Vagina (tissue), 2 donors: ENCODE measurements around the gene ABCA8. TPM values are rescaled to one million over a fixed set of nuclear protein-coding genes. Genes with fewer than 3 reads are reported as not detected.
A peak's percentile ranks its signal among the peaks of the same experiment; 100 is the strongest.

Source experiments
- DNase-seq, 2 donors: peaks; one replicate each; pipeline ENCODE4 v3.0.0-alpha.2; 2017; ENCODE audit errors: extremely low spot score in 2 of 2
- H3K27ac ChIP-seq: fragments of 200-600 bp; sonication (generic); one replicate; pipeline ENCODE4 v1.5.1; 2019
- H3K27me3 ChIP-seq: fragments of 200-600 bp; sonication (generic); one replicate; pipeline ENCODE4 v1.5.1; 2019
- H3K36me3 ChIP-seq, 2 donors: fragments of 200-600 bp; sonication (generic); one replicate each; pipeline ENCODE4 v1.5.1; 2017 to 2019
- H3K4me1 ChIP-seq: fragments of 200-600 bp; sonication (generic); one replicate; pipeline ENCODE4 v1.5.1; 2019
- H3K4me3 ChIP-seq, 2 donors: fragments of 200-600 bp; sonication (generic); 1 replicate in 1 of 2; 2 replicates in 1 of 2; pipeline ENCODE4 v1.5.1; 2016 to 2019
- H3K9me3 ChIP-seq: fragments of 200-600 bp; sonication (generic); one replicate; pipeline ENCODE4 v1.5.1; 2019
- CTCF ChIP-seq, 3 experiments: fragments of 450-650 bp in 2 of 3; fragments of 200-600 bp in 1 of 3; sonication (generic) in 1 of 3; IDR thresholded peaks; one replicate each; pipeline ENCODE4 v1.5.1; 2017 to 2019; ENCODE audit warnings: antibody characterized with exemption in 3 of 3, mild to moderate bottlenecking in 2 of 3, moderate library complexity in 2 of 3
- POLR2A ChIP-seq, 2 donors: fragments of 450-650 bp; IDR thresholded peaks; one replicate each; pipeline ENCODE4 v1.6.1; 2017; ENCODE audit warnings: antibody characterized with exemption in 2 of 2, mild to moderate bottlenecking in 2 of 2, moderate library complexity in 2 of 2
- POLR2AphosphoS5 ChIP-seq, 2 donors: sonication (generic); formaldehyde crosslinking; IDR thresholded peaks; one replicate each; pipeline ENCODE4 v1.9.0; 2017; ENCODE audit warnings: antibody characterized with exemption in 2 of 2, mild to moderate bottlenecking in 2 of 2, low read depth in 1 of 2; ENCODE audit not compliant: insufficient read depth in 1 of 2
- intact Hi-C: fragments of 100-400 bp; cut with DNase I; formaldehyde crosslinking; loops from one replicate; pipeline ENCODE4 v1.15.1; 2023
- total RNA-seq: library from RNA; depleted of rRNA; stranded (reverse); fragments of >200 nt; gene quantifications from one replicate; pipeline ENCODE4 v1.2.3, GENCODE V29; 2016

The ABCA8 gene
- total RNA-seq, 1 donor from 2014 or later = 75.9 TPM

GRCh38 chr17:68910789-68911431, 44.3 kb downstream of the ABCA8 start:
- Histone ChIP-seq H3K9me3 (no peaks in the 10 kb centered on the region), H3K27me3 (no peaks in the 10 kb centered on the region), H3K27ac (peak overlapping the region; percentile 76), H3K36me3 (no peaks in the 10 kb centered on the region), H3K4me1 (peaks cover 23% of the 10 kb centered on the region), H3K4me3 (no peak overlapping the region)
- DNase-seq = no peak
- intact Hi-C loops = no loop called here
- TF ChIP-seq CTCF (IDR thresholded peaks at IDR 0.05) (no peak), POLR2A (IDR thresholded peaks at IDR 0.05) (no peak), POLR2AphosphoS5 (IDR thresholded peaks at IDR 0.05; ENCODE audit: insufficient read depth in 1 of 2, low read depth in 1 of 2) (no peak)

GRCh38 chr17:68910251-68910705, 44.9 kb downstream of the ABCA8 start:
- Histone ChIP-seq H3K9me3 (no peaks in the 10 kb centered on the region), H3K36me3 (no peaks in the 10 kb centered on the region), H3K4me1 (peaks cover 23% of the 10 kb centered on the region), H3K4me3 (no peak overlapping the region), H3K27ac (peak overlapping the region; percentile 76), H3K27me3 (no peaks in the 10 kb centered on the region)
- no peak for DNase-seq
- intact Hi-C loops = no loop called here
- TF ChIP-seq CTCF (IDR thresholded peaks at IDR 0.05) (no peak), POLR2AphosphoS5 (IDR thresholded peaks at IDR 0.05; ENCODE audit: insufficient read depth in 1 of 2, low read depth in 1 of 2) (no peak), POLR2A (IDR thresholded peaks at IDR 0.05) (no peak)

GRCh38 chr17:68909066-68909465, 46.1 kb downstream of the ABCA8 start:
- DNase-seq = peak in 1 of 2 donors; percentile 89
- H3K27me3 ChIP-seq = no peaks in the 10 kb centered on the region
- no peaks in the 10 kb centered on the region for H3K9me3 ChIP-seq
- no peak for TF ChIP-seq POLR2A (IDR thresholded peaks at IDR 0.05)
- TF ChIP-seq POLR2AphosphoS5 (IDR thresholded peaks at IDR 0.05; ENCODE audit: insufficient read depth in 1 of 2, low read depth in 1 of 2) = peak in 1 of 2 donors; percentile 88
- TF ChIP-seq CTCF (IDR thresholded peaks at IDR 0.05) = no peak
- no peaks in the 10 kb centered on the region for H3K36me3 ChIP-seq
- intact Hi-C loops = no loop called here
- H3K4me1 ChIP-seq = peaks cover 23% of the 10 kb centered on the region
- peak overlapping the region; percentile 76 for H3K27ac ChIP-seq
- no peak overlapping the region for H3K4me3 ChIP-seq

GRCh38 chr17:68908045-68908444, 47.1 kb downstream of the ABCA8 start:
- Histone ChIP-seq H3K4me3 (no peak overlapping the region), H3K27ac (peak overlapping the region; percentile 49), H3K36me3 (no peaks in the 10 kb centered on the region), H3K4me1 (peaks cover 23% of the 10 kb centered on the region), H3K9me3 (no peaks in the 10 kb centered on the region), H3K27me3 (no peaks in the 10 kb centered on the region)
- DNase-seq = no peak
- no peak for TF ChIP-seq POLR2A (IDR thresholded peaks at IDR 0.05)
- TF ChIP-seq POLR2AphosphoS5 (IDR thresholded peaks at IDR 0.05; ENCODE audit: insufficient read depth in 1 of 2, low read depth in 1 of 2) = no peak
- TF ChIP-seq CTCF (IDR thresholded peaks at IDR 0.05) = no peak
- intact Hi-C loops = no loop called here

- peak in 1 of 2 donors; percentile 10 for TF ChIP-seq POLR2AphosphoS5 (IDR thresholded peaks at IDR 0.05; ENCODE audit: insufficient read depth in 1 of 2, low read depth in 1 of 2)
- no peak for TF ChIP-seq CTCF (IDR thresholded peaks at IDR 0.05)
- Histone ChIP-seq H3K27ac (no peak overlapping the region), H3K4me1 (peaks cover 23% of the 10 kb centered on the region), H3K36me3 (peaks cover 0 to 4% of the 10 kb centered on the region in 2 donors), H3K9me3 (no peaks in the 10 kb centered on the region), H3K4me3 (no peak overlapping the region), H3K27me3 (no peaks in the 10 kb centered on the region)
- no peak for DNase-seq
- intact Hi-C loops = no loop called here
Measured at GRCh38 chr17:68906638-68907037, 48.6 kb downstream of the ABCA8 start.
